Activated CD4-positive, alpha-beta T cell treated with anti-CD3 and anti-CD28 coated beads, Interleukin-2, amount 50 U/mL, for 16 hours (primary cell): Measurements from ENCODE around the gene NOP14.

Experiments
- DNase-seq: peaks from one replicate; pipeline ENCODE4 v3.0.0-alpha.2; 2020

The NOP14 gene

GRCh38 chr4:2909583-2909982 is 53.6 kb downstream of the NOP14 start:
- no peak for DNase-seq

GRCh38 chr4:2908686-2909085 is 54.5 kb downstream of the NOP14 start:
- no peak for DNase-seq

GRCh38 chr4:2907706-2908293 is 55.4 kb downstream of the NOP14 start:
- no peak for DNase-seq

GRCh38 chr4:2907226-2907625 is 56.0 kb downstream of the NOP14 start:
- DNase-seq, result no peak

GRCh38 chr4:2906218-2906617 is 57.0 kb downstream of the NOP14 start:
- DNase-seq, result no peak

- no peak for DNase-seq
Observed at GRCh38 chr4:2905544-2905943, 57.7 kb downstream of the NOP14 start.

- no peak for DNase-seq
Observed at GRCh38 chr4:2902126-2902525, 61.1 kb downstream of the NOP14 start.

GRCh38 chr4:2901186-2901585 is 62.0 kb downstream of the NOP14 start:
- no peak for DNase-seq

GRCh38 chr4:2900741-2901140 is 62.5 kb downstream of the NOP14 start:
- DNase-seq, result no peak

- DNase-seq, result no peak
Observed at GRCh38 chr4:2898001-2898400, 65.2 kb downstream of the NOP14 start.

GRCh38 chr4:2893772-2894171 is 69.4 kb downstream of the NOP14 start:
- no peak for DNase-seq

GRCh38 chr4:2891294-2891693 is 71.9 kb downstream of the NOP14 start:
- no peak for DNase-seq

- no peak for DNase-seq
Observed at GRCh38 chr4:2888886-2889285, 74.3 kb downstream of the NOP14 start.
